ENCODE data around the gene ZNF688. TPM values are rescaled to one million over a fixed set of nuclear protein-coding genes. Genes with fewer than 3 reads are reported as not detected.

ZNF688 gene
- total and polyA plus RNA-seq, 9 of the 15 experiments (the other 6 are each of a cell fraction or from before 2014, with no cell fraction given): 0.48 to 12.9 (median 4.5) TPM

DNA sequence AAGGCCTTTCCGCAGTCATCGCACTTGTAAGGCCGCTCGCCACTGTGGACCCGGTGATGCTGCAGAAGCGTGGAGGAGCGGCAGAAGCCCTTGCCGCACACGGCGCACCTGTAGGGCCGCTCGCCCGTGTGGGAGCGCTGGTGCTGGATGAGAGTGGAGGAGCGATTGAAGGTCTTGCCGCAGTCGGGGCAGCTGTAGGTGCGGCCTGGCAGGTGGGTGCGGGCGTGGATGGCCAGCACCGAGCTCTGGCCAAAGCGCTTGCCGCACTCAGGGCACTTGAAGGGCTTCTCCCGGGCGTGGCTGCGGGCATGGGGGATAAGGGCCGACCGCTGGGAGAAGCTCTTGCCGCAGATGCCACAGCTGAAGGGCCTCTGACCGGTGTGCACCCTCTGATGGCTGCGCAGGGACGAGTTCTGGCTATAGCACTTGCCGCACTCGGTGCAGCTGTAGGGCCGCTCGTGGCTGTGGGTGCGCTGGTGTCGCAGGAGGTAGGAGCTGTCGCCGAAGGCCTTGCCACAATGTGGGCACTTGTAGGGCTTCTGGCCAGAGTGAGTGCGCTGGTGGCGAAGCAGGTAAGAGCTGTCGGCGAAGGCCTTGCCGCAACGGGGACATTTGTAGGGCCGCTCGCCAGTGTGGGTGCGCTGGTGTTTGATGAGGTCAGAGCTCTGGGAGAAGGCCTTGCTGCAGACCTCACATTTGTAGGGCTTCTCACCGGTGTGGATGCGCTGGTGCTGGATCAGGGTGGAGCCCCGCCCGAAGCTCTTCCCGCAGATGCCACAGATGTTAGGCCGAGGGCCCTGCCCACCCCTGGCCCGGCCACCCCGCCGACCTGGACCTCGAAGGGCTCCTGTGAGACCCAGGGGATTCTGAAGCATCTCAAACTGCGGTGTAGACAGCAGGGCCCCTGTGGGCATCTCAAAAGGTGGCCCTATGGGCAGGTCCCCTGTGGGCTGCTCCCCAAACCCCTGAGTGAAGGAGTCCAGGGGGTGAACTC is 46.6 kb downstream of the ZNF688 start:
- ChIA-PET CTCF (ENCODE audit: low intra/inter-chr PET ratio) (no interaction called here), POLR2A (interaction anchor here (0.6 to 4.3 kb wide), 9 partner anchors 8 to 44 kb away, joined by 3 to 16 read pairs (median 4); no protein-coding TSS in a partner anchor)
- H3K27me3 ChIP-seq (ENCODE audit: control insufficient read depth in 2 of 2, insufficient read depth in 2 of 2, low read length in 2 of 2): no peaks in the 10 kb centered on the region
- intact Hi-C loops (cut with micrococcal nuclease) (loop anchor here (5.0 kb wide), 2 partner anchors 33 to 72 kb away; no protein-coding TSS in a partner anchor), in situ Hi-C loops (cut with MboI) (no loop called here)
- ATAC-seq (no peak), DNase-seq (ENCODE audit: extremely low read depth in 1 of 4, low spot score in 3 of 4) (no peak), FAIRE-seq (no peak)
- WGBS (ENCODE audit: insufficient coverage, low coverage, missing lambda C conversion rate): 87% methylated on average over 54 of the region's 60 CpGs
- H3K4me3 ChIP-seq: no peak overlapping the region
- H3K4me2 ChIP-seq (ENCODE audit: insufficient read depth, low read length): peak overlapping the region; percentile 25
- BruUV-seq (replicated peaks): no TSS peak
- H4K20me1 ChIP-seq (replicated peaks; ENCODE audit: control insufficient read depth, insufficient read depth, low read length): no peaks in the 10 kb centered on the region
- H2AFZ ChIP-seq (ENCODE audit: low read depth, low read length): no peak overlapping the region
- H3K79me2 ChIP-seq (ENCODE audit: control insufficient read depth, insufficient read depth, low read length): peaks cover 19% of the 10 kb centered on the region
- peaks cover 36 to 64% of the 10 kb centered on the region in 2 experiments; a peak in 4 of 5 replicates for H3K4me1 ChIP-seq (replicated peaks in 1 of 2; ENCODE audit: control insufficient read depth in 2 of 2, insufficient read depth in 2 of 2, low read length in 2 of 2)
- peak overlapping the region in 1 of 2 experiments; percentile 85; a peak in 2 of 4 replicates for H3K9ac ChIP-seq (ENCODE audit: insufficient read depth in 1 of 2, low read depth in 2 of 2, low read length in 2 of 2)
- H3K9me3 ChIP-seq (replicated peaks; ENCODE audit: control insufficient read depth, insufficient read depth, low read depth, low read length): no peaks in the 10 kb centered on the region
- peak overlapping the region; percentile 97; the same call in 1 of the 3 replicates for H3K27ac ChIP-seq (ENCODE audit: extremely low read depth, low read depth, low read length)
- H3K36me3 ChIP-seq (ENCODE audit: control insufficient read depth, insufficient read depth, low read length): peaks cover 17% of the 10 kb centered on the region; the same call in 1 of the 3 replicates
- H3K9me1 ChIP-seq (ENCODE audit: control insufficient read depth, insufficient read depth, low read length): peaks cover 4% of the 10 kb centered on the region
- TF ChIP-seq, protein P1, sequence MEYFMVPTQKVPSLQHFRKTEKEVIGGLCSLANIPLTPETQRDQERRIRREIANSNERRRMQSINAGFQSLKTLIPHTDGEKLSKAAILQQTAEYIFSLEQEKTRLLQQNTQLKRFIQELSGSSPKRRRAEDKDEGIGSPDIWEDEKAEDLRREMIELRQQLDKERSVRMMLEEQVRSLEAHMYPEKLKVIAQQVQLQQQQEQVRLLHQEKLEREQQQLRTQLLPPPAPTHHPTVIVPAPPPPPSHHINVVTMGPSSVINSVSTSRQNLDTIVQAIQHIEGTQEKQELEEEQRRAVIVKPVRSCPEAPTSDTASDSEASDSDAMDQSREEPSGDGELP (CRISPR knock-in tag; IDR thresholded peaks at IDR 0.05; ENCODE audit: borderline replicate concordance): 0 out of 2 replicates have a peak, but pooled peaks have one; percentile 44
- TF ChIP-seq MTA3 (IDR thresholded peaks at IDR 0.05; ENCODE audit: borderline replicate concordance): 0 out of 2 replicates have a peak, but pooled peaks have one; percentile 13
- TF ChIP-seq FOXA3 (CRISPR knock-in tag; conservative IDR thresholded peaks at IDR 0.05 in 1 of 2, IDR thresholded peaks at IDR 0.05 in 1 of 2): no peak
- TF ChIP-seq, protein P2, sequence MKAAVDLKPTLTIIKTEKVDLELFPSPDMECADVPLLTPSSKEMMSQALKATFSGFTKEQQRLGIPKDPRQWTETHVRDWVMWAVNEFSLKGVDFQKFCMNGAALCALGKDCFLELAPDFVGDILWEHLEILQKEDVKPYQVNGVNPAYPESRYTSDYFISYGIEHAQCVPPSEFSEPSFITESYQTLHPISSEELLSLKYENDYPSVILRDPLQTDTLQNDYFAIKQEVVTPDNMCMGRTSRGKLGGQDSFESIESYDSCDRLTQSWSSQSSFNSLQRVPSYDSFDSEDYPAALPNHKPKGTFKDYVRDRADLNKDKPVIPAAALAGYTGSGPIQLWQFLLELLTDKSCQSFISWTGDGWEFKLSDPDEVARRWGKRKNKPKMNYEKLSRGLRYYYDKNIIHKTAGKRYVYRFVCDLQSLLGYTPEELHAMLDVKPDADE (conservative IDR thresholded peaks at IDR 0.05; ENCODE audit: control insufficient read depth, low read depth, low read length): no peak
- TF ChIP-seq HNRNPL (IDR thresholded peaks at IDR 0.05; ENCODE audit: low read depth, low read length): peak; percentile 40; the same call in 1 of the 2 replicates
- peak; percentile 40 for TF ChIP-seq RBFOX2 (IDR thresholded peaks at IDR 0.05; ENCODE audit: low read depth, low read length)
- TF ChIP-seq TAF15 (IDR thresholded peaks at IDR 0.05; ENCODE audit: low read depth, low read length): no peak
- peak; percentile 4 for TF ChIP-seq KDM5B (IDR thresholded peaks at IDR 0.05; ENCODE audit: insufficient replicate concordance, low read depth, low read length)
- TF ChIP-seq, protein P3, sequence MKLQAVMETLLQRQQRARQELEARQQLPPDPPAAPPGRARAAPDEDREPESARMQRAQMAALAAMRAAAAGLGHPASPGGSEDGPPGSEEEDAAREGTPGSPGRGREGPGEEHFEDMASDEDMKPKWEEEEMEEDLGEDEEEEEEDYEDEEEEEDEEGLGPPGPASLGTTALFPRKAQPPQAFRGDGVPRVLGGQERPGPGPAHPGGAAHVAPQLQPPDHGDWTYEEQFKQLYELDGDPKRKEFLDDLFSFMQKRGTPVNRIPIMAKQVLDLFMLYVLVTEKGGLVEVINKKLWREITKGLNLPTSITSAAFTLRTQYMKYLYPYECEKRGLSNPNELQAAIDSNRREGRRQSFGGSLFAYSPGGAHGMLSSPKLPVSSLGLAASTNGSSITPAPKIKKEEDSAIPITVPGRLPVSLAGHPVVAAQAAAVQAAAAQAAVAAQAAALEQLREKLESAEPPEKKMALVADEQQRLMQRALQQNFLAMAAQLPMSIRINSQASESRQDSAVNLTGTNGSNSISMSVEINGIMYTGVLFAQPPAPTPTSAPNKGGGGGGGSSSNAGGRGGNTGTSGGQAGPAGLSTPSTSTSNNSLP (IDR thresholded peaks at IDR 0.05; ENCODE audit: borderline replicate concordance, low read depth, low read length): no peak
- no peak for TF ChIP-seq ZFP1 (CRISPR knock-in tag; IDR thresholded peaks at IDR 0.05)
- 0 out of 2 replicates have a peak, but pooled peaks have one; percentile 0 for TF ChIP-seq ZKSCAN1 (IDR thresholded peaks at IDR 0.05; ENCODE audit: low read depth, low read length)
- TF ChIP-seq RBM17 (IDR thresholded peaks at IDR 0.05; ENCODE audit: borderline replicate concordance, low read depth, low read length): no peak
- no peak for TF ChIP-seq NR1H2 (CRISPR knock-in tag; IDR thresholded peaks at IDR 0.05)
